Bone marrow (tissue), 2 donors: Measurements from ENCODE around the gene GUCY2C.

Source experiments
- DNase-seq, 2 donors: peaks; one replicate each; lab custom pipeline; 2025; lab: John Stamatoyannopoulos, UW

The GUCY2C gene

GRCh38 chr12:14621826-14622225 is 74.6 kb downstream of the GUCY2C start:
- DNase-seq, result no peak

GRCh38 chr12:14619741-14620501 is 76.5 kb downstream of the GUCY2C start:
- DNase-seq, result no peak

- DNase-seq, result no peak
Observed at GRCh38 chr12:14618983-14619382, 77.4 kb downstream of the GUCY2C start.

GRCh38 chr12:14614704-14615121 is 81.7 kb downstream of the GUCY2C start:
- no peak for DNase-seq

- DNase-seq, result no peak
Observed at GRCh38 chr12:14613718-14614117, 82.7 kb downstream of the GUCY2C start.

- DNase-seq, result no peak
Observed at GRCh38 chr12:14612898-14613445, 83.4 kb downstream of the GUCY2C start.

GRCh38 chr12:14612250-14612649 is 84.1 kb downstream of the GUCY2C start:
- no peak for DNase-seq

- no peak for DNase-seq
Observed at GRCh38 chr12:14611640-14612203, 84.7 kb downstream of the GUCY2C start.

- DNase-seq, result no peak
Observed at GRCh38 chr12:14607568-14607967, 88.8 kb downstream of the GUCY2C start.

GRCh38 chr12:14605401-14605989 is 90.9 kb downstream of the GUCY2C start:
- DNase-seq, result no peak

- DNase-seq, result no peak
Observed at GRCh38 chr12:14601692-14602478, 94.5 kb downstream of the GUCY2C start.

- no peak for DNase-seq
Observed at GRCh38 chr12:14597480-14597879, 98.9 kb downstream of the GUCY2C start.

- no peak for DNase-seq
Observed at GRCh38 chr12:14591719-14592118, 104.7 kb downstream of the GUCY2C start.

- DNase-seq, result no peak
Observed at GRCh38 chr12:14589169-14590004, 107.0 kb downstream of the GUCY2C start.

GRCh38 chr12:14588571-14588970 is 107.8 kb downstream of the GUCY2C start:
- DNase-seq, result no peak

- no peak for DNase-seq
Observed at GRCh38 chr12:14578646-14579045, 117.8 kb downstream of the GUCY2C start.

GRCh38 chr12:14577344-14577743 is 119.1 kb downstream of the GUCY2C start:
- DNase-seq, result no peak

- no peak for DNase-seq
Observed at GRCh38 chr12:14576896-14577295, 119.5 kb downstream of the GUCY2C start.

- DNase-seq, result no peak
Observed at GRCh38 chr12:14575585-14575984, 120.8 kb downstream of the GUCY2C start.

GRCh38 chr12:14573118-14573517 is 123.3 kb downstream of the GUCY2C start:
- DNase-seq, result no peak

GRCh38 chr12:14572401-14572800 is 124.0 kb downstream of the GUCY2C start:
- no peak for DNase-seq
